Measurements from ENCODE around the gene ZNF74. TPM values are rescaled to one million over a fixed set of nuclear protein-coding genes. Genes with fewer than 3 reads are reported as not detected.
A peak's percentile ranks its signal among the peaks of the same experiment; 100 is the strongest.
"Not testable (repeated sequence)": the region's sequence is repeated elsewhere in the genome, so short reads cannot be mapped to it uniquely, and the experiment has no call there.

The ZNF74 gene
- polyA plus RNA-seq (2011; rRNA removed) (4.5 and 6.9 TPM in 2 replicates), polyA minus RNA-seq (2011; rRNA and poly(A)+ RNA removed) (3.6 and 4.6 TPM in 2 replicates)

DNA sequence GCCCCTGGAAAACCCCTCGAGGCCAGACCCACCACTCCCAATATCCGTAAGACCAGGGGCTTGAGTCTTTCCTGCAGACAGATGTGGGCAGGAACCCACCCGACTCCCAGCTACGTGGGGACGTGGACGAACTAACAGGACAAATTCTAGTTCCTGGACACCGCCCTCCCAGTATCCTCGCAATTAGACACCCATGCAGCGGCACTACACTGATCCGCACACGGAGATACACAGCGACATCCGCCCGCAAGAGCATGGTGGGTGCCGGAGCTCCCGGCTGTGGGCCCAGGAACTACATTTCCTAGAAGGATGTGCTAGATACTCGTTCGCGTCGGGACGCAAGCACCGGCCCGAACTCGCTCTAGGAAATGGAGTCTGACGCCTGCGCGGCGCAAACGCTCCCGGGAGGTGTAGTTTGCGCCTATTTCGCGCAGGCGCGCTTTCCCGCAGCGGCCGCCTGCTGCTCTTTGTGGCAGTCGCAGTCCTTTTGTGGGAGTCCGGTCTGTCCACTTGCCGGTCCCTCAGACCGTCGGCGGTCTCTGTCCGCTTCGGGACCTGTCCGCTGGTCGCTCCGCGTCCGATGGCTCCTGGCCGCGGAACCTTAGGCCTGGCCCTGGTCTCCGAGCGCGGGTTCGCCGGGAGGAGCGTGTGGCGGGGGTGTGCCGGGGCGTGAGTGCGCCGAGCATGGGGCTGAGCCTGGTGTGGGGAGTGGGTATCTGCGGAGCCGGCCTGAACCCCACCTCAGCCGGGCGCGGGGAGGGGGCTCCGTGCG is at the start of gene ZNF74:
TSS of gene ZNF74 (plus strand) at position 447 of the 772 bp plus-strand sequence. CDS start 478 bp downstream, outside the sequence.
- Histone ChIP-seq H3K36me3 (ENCODE audit: control insufficient read depth, insufficient read depth, low read length) (no peaks in the 10 kb centered on the region), H3K27me3 (ENCODE audit: control insufficient read depth, insufficient read depth, low read length) (0 out of 2 replicates have a peak, but pooled peaks cover 2% of the 10 kb centered on the region), H3K4me3 (ENCODE audit: low read depth, low read length) (peak within 1 kb of the TSS; percentile 59)
- CTCF ChIA-PET: interaction anchor here (1.6 kb wide), 1 partner anchor 63 kb away, joined by 3 read pairs; no protein-coding TSS in a partner anchor
- peak; percentile 67 for DNase-seq (ENCODE audit: low read depth)
- TF ChIP-seq, protein P1, sequence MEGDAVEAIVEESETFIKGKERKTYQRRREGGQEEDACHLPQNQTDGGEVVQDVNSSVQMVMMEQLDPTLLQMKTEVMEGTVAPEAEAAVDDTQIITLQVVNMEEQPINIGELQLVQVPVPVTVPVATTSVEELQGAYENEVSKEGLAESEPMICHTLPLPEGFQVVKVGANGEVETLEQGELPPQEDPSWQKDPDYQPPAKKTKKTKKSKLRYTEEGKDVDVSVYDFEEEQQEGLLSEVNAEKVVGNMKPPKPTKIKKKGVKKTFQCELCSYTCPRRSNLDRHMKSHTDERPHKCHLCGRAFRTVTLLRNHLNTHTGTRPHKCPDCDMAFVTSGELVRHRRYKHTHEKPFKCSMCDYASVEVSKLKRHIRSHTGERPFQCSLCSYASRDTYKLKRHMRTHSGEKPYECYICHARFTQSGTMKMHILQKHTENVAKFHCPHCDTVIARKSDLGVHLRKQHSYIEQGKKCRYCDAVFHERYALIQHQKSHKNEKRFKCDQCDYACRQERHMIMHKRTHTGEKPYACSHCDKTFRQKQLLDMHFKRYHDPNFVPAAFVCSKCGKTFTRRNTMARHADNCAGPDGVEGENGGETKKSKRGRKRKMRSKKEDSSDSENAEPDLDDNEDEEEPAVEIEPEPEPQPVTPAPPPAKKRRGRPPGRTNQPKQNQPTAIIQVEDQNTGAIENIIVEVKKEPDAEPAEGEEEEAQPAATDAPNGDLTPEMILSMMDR (IDR thresholded peaks at IDR 0.05; ENCODE audit: insufficient read depth, low read depth, low read length): peak; percentile 17; the same call in 1 of the 2 replicates
- POLR2A ChIA-PET: interaction anchor here (0.6 kb wide), 1 partner anchor 35 kb away, joined by 11 read pairs; no protein-coding TSS in a partner anchor

DNA sequence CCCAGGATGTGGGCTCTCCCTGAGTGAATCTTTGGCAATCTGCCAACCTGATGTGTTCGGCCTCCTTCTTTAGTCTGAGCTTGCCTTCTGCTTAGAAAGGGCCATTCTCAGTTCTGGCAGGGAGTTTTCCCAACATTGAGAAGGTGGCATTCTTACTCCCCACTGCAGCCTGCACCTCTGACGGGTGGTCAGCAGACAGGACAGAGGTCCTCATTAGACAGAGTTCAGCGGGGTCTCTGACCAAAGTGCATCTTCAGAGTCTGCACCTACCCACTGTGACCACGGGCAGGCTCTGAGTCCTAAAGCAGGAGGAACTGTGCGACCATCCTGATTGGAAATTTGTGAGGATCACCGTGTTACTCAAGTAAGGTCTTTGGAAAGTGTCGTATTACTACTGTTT is 47.4 kb upstream of the ZNF74 start:
- H3K4me3 ChIP-seq (ENCODE audit: low read depth, low read length); H3K36me3 ChIP-seq (ENCODE audit: control insufficient read depth, insufficient read depth, low read length); POLR2A ChIA-PET; H3K27me3 ChIP-seq (ENCODE audit: control insufficient read depth, insufficient read depth, low read length); DNase-seq (ENCODE audit: low read depth); CTCF ChIA-PET: not testable (repeated sequence)

- H3K4me3 ChIP-seq (ENCODE audit: low read depth, low read length); DNase-seq (ENCODE audit: low read depth); H3K36me3 ChIP-seq (ENCODE audit: control insufficient read depth, insufficient read depth, low read length); CTCF ChIA-PET; H3K27me3 ChIP-seq (ENCODE audit: control insufficient read depth, insufficient read depth, low read length); POLR2A ChIA-PET: not testable (repeated sequence)
Measured at GRCh38 chr22:20352536-20352935, 41.4 kb upstream of the ZNF74 start.

DNA sequence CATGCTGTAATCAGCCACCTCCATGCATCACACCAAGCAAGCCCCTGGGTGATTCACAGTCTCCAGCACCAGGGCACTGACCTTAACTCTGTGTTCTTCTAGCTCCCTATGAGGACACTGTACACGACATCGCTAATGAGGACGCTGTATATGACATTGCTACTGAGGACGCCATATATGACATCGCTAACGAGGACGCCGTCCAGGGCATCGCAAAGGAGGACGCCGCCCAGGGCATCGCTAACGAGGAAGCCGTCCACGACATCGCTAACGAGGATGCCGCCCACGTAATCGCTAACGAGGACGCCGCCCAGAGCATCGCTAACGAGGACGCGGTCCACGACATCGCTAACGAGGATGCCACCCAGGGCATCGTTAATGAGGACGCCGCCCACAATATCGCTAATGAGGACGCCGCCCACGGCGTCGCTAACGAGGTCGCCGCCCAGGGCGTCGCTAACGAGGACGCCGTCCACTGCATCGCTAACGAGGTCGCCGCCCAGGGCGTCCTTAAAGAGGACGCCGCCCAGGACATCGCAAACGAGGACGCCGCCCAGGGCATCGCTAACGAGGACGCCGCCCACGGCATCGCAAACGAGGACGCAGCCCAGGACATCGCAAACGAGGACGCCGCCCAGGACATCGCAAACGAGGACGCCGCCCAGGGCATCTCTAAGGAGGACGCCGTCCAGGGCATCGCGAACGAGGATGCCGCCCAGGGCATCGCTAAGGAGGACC is 39.5 kb upstream of the ZNF74 start:
- DNase-seq (ENCODE audit: low read depth): no peak

DNA sequence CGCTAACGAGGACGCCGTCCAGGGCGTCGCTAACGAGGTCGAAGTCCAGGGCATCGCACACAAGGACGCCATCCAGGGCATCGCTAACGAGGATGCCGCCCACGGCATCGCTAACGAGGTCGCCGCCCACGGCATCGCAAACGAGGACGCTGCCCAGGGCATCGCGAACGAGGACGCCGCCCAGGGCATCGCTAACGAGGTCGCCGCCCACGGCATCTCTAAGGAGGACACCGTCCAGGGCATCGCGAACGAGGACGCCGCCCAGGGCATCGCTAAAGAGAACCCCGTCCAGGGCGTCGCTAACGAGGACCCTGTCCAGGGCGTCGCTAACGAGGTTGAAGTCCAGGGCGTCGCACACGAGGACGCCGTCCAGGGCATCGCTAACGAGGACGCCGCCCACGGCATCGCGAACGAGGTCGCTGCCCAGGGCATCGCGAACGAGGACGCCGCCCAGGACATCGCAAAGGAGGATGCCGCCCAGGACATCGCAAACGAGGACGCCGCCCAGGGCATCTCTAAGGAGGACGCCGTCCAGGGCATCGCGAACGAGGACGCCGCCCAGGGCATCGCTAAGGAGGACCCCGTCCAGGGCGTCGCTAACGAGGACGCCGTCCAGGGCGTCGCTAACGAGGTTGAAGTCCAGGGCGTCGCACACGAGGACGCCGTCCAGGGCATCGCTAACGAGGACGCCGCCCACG is 37.9 kb upstream of the ZNF74 start:
- CTCF ChIA-PET; POLR2A ChIA-PET; H3K27me3 ChIP-seq (ENCODE audit: control insufficient read depth, insufficient read depth, low read length); H3K4me3 ChIP-seq (ENCODE audit: low read depth, low read length); DNase-seq (ENCODE audit: low read depth); H3K36me3 ChIP-seq (ENCODE audit: control insufficient read depth, insufficient read depth, low read length): not testable (repeated sequence)

More for the DNA sequence above, 39.5 kb upstream of the ZNF74 start:
- CTCF ChIA-PET: no interaction called here
- TF ChIP-seq, protein P1 (IDR thresholded peaks at IDR 0.05; ENCODE audit: insufficient read depth, low read depth, low read length): no peak
- Histone ChIP-seq H3K4me3 (ENCODE audit: low read depth, low read length) (no peak overlapping the region), H3K36me3 (ENCODE audit: control insufficient read depth, insufficient read depth, low read length) (no peaks in the 10 kb centered on the region), H3K27me3 (ENCODE audit: control insufficient read depth, insufficient read depth, low read length) (no peaks in the 10 kb centered on the region)
- POLR2A ChIA-PET: no interaction called here

DNA sequence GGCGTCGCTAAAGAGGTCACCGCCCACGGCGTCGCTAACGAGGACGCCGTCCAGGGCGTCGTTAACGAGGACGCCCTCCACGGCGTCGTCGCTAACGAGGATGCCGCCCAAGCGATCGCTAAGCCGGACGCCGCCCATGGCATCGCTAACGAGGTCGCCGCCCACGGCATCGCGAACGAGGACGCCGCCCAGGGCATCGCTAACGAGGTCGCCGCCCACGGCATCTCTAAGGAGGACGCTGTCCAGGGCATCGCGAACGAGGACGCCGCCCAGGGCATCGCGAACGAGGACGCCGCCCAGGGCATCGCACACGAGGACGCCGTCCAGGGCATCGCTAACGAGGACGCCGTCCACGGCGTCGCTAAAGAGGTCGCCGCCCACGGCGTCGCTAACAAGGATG is 37.0 kb upstream of the ZNF74 start:
- H3K27me3 ChIP-seq (ENCODE audit: control insufficient read depth, insufficient read depth, low read length); POLR2A ChIA-PET; H3K4me3 ChIP-seq (ENCODE audit: low read depth, low read length); DNase-seq (ENCODE audit: low read depth); CTCF ChIA-PET; H3K36me3 ChIP-seq (ENCODE audit: control insufficient read depth, insufficient read depth, low read length): not testable (repeated sequence)

GRCh38 chr22:20357967-20358366 is 36.0 kb upstream of the ZNF74 start:
- CTCF ChIA-PET; POLR2A ChIA-PET; H3K4me3 ChIP-seq (ENCODE audit: low read depth, low read length); H3K36me3 ChIP-seq (ENCODE audit: control insufficient read depth, insufficient read depth, low read length); DNase-seq (ENCODE audit: low read depth); H3K27me3 ChIP-seq (ENCODE audit: control insufficient read depth, insufficient read depth, low read length): not testable (repeated sequence)

GRCh38 chr22:20358503-20359239 is 35.3 kb upstream of the ZNF74 start:
- H3K27me3 ChIP-seq (ENCODE audit: control insufficient read depth, insufficient read depth, low read length); H3K36me3 ChIP-seq (ENCODE audit: control insufficient read depth, insufficient read depth, low read length); H3K4me3 ChIP-seq (ENCODE audit: low read depth, low read length); POLR2A ChIA-PET; CTCF ChIA-PET; DNase-seq (ENCODE audit: low read depth): not testable (repeated sequence)

DNA sequence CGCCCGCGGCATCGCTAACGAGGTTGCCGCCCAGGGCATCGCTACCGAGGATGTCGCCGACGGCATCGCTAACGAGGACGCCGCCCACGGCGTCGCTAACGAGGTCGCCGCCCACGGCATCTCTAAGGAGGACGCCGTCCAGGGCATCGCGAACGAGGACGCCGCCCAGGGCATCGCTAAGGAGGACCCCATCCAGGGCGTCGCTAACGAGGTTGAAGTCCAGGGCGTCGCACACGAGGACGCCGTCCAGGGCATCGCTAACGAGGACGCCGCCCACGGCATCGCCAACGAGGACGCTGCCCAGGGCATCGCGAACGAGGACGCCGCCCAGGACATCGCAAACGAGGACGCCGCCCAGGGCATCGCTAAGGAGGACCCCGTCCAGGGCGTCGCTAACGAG is 33.7 kb upstream of the ZNF74 start:
- DNase-seq (ENCODE audit: low read depth); CTCF ChIA-PET; POLR2A ChIA-PET; H3K4me3 ChIP-seq (ENCODE audit: low read depth, low read length); H3K36me3 ChIP-seq (ENCODE audit: control insufficient read depth, insufficient read depth, low read length); H3K27me3 ChIP-seq (ENCODE audit: control insufficient read depth, insufficient read depth, low read length): not testable (repeated sequence)
